DMS153 (cell line): ENCODE data around the gene TBCEL.
"Not testable (repeated sequence)": the region's sequence is repeated elsewhere in the genome, so short reads cannot be mapped to it uniquely, and the experiment has no call there.

Experiments
- DNase-seq: peaks from one replicate; lab custom pipeline; 2025; lab: John Stamatoyannopoulos, UW

Gene TBCEL

DNA sequence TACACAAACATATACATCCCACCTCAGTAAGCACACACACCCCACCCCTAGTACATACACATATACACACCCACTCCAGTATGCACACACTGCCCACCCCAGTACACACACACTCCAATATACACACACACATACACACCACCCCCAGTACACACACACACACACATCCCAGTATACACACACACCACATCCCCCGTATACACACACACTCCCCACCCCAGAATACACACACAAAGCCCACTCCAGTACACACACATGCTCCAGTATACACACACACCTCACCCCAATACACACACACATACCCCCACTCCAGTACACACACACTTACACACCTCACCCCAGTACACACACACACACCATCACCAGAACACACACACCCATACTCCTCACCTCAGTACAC is 84.5 kb downstream of the TBCEL start:
- no peak for DNase-seq

DNA sequence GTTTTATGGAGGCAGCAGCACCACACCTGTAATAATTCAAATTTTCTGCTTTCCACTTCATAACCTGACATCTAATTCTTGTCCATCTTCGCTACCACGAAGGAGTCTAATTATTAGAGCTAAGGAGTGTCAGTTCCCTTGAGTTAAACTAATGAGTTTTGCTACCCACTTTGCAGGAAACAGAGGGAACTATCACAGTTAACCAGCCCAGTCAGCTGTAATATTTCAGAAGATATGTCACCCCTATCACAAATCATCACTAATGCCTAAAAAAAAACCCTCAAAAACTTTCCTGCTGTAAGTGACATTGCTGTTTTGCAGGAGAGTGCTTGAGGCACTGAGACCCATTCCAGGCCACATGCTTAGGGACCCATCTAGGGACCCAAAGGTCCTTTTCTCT is 85.6 kb downstream of the TBCEL start:
- DNase-seq: no peak

DNA sequence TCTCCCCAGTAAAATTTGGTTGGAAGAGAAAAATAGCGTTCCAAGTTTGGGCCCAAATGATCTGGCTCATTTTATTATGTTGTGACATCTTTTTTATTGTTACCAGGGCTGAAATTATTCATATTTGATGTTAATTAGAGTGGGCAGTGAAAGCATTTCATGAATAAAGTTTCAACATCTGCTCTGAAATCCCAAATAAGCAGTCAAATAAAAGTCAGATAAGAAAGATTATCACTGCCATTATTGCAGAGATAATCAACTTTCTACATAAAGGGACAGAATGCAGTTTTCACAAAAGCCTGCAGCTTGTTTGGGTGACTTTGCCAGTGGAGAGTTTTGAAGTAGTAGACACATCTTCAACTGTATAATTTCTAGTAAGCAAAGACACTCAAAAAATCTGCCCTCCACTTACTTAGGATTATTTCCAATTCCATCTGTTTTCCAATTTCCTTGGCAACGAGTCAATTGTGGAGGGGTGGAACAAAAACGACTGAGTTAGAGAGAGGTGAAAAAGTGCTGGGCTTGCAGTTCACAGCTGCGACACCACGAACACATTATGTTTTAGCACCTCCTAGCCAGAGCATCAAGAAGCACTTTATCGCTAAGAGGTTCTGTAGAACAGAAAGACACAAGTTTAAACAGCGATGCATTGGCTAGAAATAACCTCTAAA is 86.1 kb downstream of the TBCEL start:
- DNase-seq: no peak

DNA sequence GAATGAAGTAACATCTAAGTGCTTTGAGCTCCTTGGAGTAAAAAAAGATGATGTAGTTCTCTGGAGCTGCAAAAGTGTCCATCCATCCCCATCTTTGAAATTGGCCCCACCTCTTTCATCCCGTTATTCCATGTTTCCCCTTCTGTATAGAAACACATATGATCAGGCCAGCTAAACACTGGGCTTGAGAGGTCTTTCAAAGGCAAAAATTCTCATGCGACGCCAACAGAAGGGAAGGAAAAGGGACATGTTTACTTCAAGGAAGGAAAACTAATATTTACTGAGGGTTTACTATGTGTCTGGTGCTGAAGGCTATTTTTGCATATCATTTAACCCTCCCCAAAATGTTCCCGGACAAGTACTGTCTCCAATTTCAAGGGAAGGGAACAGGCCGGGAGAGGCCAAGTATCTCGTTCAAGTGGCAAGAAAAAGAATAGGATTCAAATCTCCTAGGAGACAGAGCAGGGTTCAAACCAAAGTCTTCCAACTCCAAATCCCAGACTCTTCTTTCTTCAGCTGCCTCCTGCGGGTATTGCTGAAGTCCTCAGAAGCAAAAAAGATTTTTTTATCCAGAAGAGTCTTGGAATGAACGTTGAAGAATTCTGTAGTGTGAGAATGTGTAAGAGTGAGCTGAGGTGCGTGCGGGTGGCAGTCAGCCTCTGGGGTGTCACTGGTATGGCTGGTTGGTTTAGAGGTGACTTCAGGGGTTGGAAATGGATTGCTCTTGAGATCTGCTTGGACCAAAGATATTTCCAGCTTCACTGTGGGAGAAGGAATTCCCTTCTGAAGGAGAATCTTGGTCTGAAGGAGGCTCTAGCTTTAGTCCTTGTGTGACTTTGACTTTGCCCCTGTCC is 87.2 kb downstream of the TBCEL start:
- DNase-seq: no peak

DNA sequence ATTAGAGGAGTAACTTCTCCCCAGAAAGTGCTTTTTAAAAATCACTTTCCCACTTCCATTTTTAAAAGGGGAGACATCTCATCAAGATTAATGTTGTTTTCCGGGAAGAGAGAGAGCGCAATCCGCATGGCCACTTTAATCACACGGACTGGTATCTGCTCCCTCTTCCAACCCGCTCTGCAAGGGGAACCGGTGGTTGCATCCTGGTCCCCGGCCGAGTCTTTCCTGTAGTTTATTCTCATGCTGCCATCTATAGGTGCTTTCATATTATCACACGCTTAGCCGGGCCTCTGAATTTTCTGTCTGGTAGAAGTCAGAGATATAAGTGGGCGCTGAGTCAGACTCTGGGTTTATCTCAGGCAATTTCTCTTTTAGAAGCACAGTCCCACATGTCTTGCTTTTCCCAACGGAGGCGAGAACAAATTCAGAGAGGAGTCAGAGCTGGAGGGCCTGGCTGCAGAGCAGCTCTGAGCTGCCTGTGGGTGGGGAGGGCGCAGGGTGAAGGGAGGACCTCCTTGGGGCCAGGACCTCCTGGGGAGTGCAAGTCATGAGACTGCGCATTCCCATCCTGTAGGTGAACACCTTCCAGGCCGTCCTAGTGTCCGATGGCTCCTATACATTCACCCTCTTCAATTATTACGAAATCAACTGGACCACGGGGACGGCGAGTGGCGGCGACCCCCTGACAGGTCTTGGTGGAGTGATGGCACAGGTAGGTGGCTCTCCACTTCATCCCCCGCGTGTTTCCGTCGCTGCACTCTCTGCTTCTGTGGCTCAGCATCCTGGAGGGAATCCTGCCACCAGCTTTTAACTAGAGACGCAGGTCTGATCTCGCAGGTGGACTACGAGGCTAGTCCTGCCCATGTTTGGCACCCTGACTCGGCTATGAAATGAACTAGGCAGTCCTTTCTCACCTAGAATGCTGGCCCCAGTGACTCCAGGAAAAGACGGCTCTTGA is 88.9 kb downstream of the TBCEL start:
- DNase-seq: peak; percentile 73

DNA sequence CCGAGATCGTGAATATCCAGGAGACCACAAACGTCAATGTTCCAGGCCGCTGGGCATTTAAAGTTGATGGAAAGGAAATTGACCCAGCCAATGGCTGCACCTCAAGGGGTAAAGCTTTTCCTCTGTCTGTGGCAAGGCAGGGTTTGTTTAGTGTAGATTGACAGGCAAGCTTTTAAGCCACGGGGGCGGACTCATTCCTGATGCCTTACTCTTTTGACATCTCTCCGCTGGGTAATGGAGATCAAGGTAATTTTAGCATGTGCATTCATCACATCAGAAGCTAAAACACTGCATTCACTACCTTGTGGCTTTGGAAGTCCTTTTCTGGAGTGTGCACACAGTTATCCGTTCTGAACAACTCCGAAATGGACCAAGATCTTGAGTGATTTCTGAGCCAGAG is 89.7 kb downstream of the TBCEL start:
- DNase-seq: no peak

DNA sequence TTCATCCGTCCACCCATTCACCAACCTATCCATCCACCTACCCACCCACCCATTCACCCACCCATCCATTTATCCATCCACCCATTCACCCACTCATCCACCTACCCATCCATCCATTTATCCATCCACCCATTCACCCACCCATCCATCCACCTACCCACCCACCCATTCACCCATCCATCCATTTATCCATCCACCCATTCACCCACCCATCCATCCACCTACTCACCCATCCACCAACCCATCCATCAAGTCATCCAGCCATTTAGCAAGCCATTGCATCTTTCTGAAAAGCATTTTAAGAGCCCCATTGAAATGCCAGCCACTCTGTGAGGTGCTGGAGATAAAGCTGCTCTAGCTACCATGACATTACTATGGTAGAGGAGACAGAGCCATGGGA is 91.1 kb downstream of the TBCEL start:
- DNase-seq: not testable (repeated sequence)

DNA sequence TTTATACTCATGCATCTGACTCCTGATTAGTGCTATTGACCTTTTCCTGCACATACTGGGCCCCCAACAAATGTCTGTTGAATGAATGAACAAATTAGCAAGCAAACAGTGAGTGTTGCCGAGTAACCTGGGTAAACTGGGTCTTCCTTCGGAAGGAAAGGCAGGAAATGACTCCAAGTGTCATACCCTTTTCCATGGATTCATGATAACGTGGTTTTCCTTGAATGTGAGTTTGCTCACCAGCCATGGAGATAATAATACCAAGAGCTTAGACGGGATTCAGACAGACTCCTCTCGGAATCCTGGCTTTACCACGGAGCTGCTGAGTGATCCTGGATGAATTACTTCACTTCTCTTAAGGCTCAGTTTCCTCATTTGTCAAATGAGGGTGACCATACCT is 93.9 kb downstream of the TBCEL start:
- no peak for DNase-seq

DNA sequence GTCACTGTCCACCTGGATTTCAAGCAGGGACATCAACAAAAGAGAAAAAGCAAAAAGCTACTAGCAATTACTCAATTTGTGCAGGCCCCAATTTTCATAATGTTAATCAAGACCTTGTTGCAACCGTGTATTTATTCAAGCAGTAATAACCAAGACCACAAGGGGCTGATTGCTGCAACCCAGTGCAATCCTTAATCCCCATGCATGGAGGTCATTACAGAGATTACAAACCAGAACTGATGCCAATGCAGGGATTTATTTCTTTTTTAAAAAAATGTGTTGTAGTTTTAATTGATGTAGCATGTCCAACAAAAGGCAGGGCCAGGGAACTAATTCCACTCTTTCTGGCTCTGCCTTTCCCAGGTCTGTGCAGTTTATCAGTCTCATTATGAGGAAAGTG is 95.5 kb downstream of the TBCEL start:
- DNase-seq: no peak

DNA sequence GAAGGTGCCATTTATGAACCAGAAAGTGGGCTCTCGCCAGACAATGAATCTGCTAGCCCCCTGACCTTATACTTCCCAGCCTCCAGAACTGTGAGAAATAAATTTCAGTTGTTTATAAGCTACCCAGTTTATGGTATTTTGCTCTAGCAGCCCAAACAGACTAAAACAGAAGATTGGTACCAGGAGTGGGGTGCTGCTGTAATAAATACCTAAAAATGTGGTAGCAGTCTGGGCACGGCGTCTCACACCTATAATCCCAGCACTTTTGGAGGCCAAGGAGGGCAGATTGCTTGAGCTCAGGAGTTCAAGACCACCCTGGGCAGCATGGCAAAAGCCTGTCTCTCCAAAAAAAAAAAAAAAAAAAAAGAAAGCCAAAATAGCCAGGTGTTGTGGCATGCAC is 98.4 kb downstream of the TBCEL start:
- no peak for DNase-seq

DNA sequence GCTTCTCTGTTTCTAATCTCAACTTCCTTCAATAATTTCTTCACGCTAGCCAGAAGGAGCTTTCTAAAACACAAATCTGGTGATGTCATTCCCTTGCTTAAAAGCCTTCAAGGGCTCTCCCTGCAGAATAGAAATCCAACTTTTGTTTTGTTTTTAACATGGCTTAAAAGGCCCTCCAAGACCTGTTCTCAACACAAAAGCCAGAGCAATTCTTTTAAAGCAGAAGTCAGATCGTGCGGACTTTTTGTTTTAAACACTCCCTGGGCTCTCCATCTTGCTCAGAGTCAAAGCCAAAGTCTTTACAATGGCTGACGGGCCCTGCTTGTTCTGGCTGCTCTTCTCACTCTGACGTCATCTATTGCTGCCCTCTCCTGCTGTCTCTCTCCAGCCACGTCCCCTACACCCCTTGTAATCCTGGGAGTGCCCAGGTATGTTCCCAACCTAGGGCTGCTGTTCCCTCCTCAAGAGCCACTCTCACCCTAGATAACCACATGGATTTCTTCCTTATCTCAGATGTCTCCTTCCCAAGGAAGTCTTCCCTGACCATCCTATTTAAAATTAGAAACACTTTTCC is 99.7 kb downstream of the TBCEL start:
- DNase-seq: no peak

DNA sequence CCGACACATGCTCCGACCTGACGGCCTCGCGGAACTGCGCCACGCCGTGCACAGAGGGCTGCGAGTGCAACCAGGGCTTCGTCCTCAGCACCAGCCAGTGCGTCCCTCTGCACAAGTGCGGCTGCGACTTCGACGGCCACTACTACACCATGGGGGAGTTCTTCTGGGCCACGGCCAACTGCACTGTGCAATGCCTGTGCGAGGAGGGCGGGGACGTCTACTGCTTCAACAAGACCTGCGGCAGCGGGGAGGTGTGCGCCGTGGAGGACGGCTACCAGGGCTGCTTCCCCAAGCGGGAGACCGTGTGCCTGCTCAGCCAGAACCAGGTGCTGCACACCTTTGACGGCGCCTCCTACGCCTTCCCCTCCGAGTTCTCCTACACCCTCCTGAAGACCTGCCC is 103.9 kb downstream of the TBCEL start:
- DNase-seq: no peak

DNA sequence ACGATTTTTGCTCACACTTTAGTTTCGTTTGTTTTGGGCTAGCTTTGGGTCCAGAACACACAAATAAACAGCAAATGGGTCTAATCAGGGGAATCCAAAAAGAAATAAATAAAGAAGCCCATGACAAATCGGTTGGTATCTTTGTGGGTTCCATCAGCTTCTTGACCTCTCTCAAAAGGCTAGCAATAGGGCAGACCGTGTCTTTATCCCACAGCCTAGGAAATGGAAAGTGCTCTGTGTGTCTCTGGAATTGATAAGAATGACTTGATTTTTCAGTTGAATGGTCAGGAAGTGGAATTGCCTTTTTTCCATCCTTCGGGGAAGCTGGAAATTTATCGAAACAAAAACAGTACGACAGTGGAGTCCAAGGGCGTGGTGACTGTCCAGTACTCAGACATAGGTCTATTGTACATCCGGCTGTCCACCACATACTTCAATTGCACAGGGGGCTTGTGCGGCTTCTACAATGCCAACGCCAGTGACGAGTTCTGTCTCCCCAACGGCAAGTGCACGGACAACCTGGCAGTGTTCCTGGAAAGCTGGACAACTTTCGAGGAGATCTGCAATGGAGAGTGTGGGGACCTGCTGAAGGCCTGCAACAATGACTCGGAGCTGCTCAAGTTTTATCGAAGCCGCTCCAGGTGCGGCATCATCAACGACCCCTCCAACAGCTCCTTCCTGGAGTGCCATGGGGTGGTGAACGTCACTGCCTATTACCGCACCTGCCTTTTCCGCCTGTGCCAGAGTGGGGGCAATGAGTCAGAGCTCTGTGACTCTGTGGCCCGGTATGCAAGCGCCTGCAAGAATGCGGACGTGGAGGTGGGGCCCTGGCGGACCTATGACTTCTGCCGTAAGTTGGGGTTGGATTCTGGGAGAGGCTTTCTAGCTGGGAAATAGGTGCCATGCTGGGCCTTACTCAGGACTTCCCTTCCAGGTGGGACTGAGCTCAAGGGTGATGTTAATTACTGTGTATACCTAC is 105.7 kb downstream of the TBCEL start:
- no peak for DNase-seq

DNA sequence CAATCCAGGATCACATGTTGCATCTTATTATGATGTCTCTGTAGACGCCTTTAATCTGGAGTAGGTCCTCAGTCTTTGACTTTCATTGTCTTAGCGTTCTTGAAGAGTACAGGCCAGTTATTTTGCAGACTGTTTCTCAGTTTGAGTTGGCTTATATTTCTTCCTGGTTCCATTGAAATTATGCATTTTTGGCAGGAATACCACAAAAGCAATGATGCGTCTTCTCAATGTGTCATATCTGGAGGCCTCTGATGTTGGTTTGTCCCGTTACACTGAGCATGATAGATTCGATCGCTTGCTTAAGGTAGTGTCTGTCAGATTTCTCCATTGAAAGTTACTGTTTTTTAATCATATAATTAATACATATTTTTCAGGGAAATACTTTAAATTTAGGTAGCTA is 107.8 kb downstream of the TBCEL start:
- DNase-seq: no peak

DNA sequence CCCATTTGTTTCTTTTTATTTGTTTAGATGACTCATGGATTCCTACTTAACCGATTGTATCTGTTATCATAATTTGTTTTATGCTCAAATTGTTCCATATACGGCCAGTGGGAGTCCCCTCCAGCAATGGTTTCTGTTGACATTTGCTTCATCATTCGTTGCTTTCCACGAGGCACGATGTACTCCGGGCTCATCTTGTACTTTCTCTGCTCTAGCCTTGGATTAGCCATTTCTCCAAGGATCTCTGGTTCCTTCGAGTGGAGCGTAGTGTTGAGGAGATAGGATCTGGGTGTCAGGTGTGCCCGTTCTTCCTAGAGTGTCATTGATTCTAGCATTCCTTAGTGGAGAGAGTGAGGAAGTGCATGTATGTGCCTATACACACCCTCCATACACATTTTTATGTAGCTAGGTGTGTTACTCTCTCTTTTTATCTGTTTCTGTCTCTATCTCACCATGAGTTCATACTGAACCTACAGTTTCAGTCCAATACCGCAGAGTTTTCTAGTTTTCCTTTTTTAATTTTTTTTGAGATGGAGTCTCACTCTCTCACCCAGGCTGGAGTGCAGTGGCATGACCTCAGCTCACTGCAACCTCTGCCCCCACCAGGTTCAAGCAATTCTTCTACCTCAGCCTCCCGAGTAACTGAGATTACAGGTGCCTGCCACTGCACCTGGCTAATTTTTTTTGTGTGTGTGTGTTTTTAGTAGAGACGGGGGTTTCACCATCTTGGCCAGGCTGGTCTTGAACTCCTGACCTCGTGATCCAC is 108.5 kb downstream of the TBCEL start:
- no peak for DNase-seq

DNA sequence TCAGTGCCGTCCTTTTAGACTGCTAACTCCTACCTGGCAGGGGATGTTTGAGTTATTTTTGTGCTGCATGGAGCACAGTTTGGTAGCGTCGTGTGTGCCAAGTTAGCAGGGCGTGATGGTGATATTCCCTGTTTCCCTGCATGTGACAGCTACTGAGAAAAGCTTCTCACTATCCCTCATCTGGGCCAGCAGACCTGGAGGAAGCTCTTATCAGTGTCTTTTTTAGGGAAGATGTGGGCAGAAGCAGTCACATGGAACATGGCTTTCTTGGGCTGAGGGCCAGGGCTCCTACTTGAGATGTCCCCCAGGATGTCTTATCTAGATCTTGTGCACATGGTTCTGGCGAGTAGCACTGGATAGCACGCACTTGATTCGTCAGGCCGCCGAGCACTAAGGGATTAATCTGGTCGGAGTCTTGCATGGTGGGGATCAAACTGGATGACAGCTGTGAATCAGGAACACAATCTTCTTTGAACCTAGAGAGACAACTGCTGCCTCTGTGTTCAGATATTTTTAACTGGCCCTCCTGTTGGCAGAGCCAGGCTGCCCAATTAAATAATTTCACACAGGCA is 110.9 kb downstream of the TBCEL start:
- no peak for DNase-seq

DNA sequence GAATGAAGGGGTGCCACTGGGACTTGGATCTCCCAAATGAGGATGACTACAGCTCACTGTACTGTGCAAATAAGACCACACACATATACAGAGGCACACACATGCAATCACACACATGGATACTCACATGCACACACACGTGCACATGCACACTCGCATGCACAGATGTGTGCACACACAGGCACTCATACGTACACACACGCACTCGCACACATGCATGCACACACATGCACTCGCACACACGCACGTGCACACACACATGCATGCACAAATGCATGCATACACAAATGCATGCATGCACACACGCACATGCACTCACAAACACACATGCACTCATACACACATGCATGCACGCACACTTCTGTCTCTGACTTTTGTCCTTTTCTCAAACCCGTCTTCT is 113.1 kb downstream of the TBCEL start:
- DNase-seq: no peak

DNA sequence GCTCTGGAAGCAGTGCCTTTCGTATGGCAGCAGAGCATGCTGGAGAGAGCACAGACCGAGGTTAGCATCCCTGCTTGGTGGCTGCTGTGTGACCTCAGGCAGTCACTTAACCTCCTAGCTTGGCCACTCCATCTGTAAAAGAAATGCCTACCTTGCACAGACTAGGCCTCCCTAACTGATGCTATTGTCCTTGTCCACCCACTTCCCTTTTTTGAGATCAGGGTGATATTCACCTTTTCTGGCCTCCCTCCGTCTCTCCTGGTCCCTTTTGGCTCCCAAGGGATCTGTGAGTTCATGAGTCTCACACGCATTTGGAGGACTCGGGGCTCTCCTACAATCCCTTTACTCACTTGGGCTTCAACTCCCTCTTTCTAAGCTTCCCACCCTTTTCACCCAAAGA is 114.4 kb downstream of the TBCEL start:
- DNase-seq: no peak

DNA sequence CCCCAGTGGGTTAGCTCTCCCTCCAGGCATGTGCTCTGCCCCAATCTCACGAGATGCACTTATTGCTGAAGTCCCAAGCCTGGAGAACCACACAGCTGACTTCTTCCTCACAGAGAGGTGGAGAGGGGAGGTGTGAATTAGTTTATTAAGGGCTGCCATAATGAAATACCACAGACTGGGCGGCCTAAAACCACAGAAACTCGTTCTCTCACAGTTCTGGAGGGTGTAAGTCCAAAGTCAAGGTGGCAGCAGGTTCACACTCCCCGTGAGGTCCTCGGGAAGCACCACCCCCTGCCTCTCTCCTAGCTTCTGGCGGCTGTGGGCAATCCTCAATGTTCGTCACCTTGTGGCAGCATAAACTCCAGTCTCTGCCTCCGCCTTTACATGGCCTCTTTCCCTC is 116.5 kb downstream of the TBCEL start:
- DNase-seq: no peak
